ENCODE measurements around the gene B4GALT6. TPM values are rescaled to one million over a fixed set of nuclear protein-coding genes. Genes with fewer than 3 reads are reported as not detected.

B4GALT6 gene
- total RNA-seq, 4 donors from 2014 or later: 1.8 to 3.4 (median 2.2) TPM

DNA sequence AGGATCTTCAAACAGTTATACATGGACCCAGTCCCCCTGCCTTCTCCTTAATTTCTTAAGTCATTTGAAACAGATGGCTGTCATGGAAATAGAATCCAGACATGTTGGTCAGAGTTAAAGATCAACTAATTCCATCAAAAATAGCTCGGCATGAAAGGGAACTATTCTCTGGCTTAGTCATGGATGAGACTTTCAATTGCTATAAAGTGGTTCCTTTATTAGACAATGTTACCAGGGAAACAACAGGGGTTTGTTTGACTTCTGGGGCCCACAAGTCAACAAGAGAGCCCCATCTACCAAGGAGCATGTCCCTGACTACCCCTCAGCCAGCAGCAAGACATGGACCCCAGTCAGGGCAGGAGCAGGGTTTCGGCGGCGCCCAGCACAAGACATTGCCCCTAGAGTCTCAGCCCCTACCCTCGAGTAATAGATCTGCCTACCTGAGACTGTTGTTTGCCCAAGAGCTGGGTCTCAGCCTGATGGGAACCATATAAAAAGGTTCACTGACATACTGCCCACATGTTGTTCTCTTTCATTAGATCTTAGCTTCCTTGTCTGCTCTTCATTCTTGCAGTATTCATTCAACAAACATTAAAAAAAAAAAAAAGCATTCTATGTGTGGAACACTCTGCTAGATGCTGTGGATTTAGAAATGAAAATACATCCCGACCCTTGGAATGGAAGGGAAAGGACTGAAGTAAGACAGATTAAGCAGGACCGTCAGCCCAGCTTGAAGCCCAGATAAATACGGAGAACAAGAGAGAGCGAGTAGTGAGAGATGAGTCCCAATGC, 88.1 kb downstream of the B4GALT6 start:
- Histone ChIP-seq H3K27me3 (no peaks in the 10 kb centered on the region), H3K4me1 (no peaks in the 10 kb centered on the region), H3K4me3 (no peak overlapping the region), H3K9me3 (no peaks in the 10 kb centered on the region), H3K27ac (no peak overlapping the region), H3K36me3 (no peaks in the 10 kb centered on the region)
- TF ChIP-seq, protein P1, sequence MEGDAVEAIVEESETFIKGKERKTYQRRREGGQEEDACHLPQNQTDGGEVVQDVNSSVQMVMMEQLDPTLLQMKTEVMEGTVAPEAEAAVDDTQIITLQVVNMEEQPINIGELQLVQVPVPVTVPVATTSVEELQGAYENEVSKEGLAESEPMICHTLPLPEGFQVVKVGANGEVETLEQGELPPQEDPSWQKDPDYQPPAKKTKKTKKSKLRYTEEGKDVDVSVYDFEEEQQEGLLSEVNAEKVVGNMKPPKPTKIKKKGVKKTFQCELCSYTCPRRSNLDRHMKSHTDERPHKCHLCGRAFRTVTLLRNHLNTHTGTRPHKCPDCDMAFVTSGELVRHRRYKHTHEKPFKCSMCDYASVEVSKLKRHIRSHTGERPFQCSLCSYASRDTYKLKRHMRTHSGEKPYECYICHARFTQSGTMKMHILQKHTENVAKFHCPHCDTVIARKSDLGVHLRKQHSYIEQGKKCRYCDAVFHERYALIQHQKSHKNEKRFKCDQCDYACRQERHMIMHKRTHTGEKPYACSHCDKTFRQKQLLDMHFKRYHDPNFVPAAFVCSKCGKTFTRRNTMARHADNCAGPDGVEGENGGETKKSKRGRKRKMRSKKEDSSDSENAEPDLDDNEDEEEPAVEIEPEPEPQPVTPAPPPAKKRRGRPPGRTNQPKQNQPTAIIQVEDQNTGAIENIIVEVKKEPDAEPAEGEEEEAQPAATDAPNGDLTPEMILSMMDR (IDR thresholded peaks at IDR 0.05): no peak
- no peak for TF ChIP-seq POLR2AphosphoS5 (IDR thresholded peaks at IDR 0.05)
- TF ChIP-seq POLR2A (IDR thresholded peaks at IDR 0.05): no peak
- no peak for TF ChIP-seq EP300 (IDR thresholded peaks at IDR 0.05)
- 85% methylated on average over 9 of the region's 9 CpGs for WGBS
- no peak for DNase-seq (ENCODE audit: low spot score in 2 of 2)

DNA sequence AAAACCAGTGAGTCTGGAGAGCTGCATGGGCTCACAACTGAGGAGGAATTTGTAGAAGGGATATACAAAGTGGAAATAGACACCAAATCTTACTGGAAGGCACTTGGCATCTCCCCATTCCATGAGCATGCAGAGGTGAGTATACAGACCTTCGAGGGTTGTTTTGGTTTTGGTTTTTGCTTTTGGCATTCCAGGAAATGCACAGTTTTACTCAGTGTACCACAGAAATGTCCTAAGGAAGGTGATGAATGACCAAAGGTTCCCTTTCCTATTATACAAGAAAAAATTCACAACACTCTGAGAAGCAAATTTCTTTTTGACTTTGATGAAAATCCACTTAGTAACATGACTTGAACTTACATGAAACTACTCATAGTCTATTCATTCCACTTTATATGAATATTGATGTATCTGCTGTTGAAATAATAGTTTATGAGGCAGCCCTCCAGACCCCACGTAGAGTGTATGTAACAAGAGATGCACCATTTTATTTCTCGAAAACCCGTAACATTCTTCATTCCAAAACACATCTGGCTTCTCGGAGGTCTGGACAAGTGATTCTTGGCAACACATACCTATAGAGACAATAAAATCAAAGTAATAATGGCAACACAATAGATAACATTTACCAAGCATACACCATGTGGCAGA, 89.1 kb downstream of the B4GALT6 start:
- Histone ChIP-seq H3K4me3 (no peak overlapping the region), H3K27me3 (no peaks in the 10 kb centered on the region), H3K9me3 (no peaks in the 10 kb centered on the region), H3K27ac (no peak overlapping the region), H3K4me1 (peaks cover 2% of the 10 kb centered on the region), H3K36me3 (no peaks in the 10 kb centered on the region)
- TF ChIP-seq EP300 (IDR thresholded peaks at IDR 0.05) (no peak), POLR2AphosphoS5 (IDR thresholded peaks at IDR 0.05) (no peak)
- TF ChIP-seq, protein P1 (IDR thresholded peaks at IDR 0.05): no peak
- 82% methylated on average over 5 of the region's 5 CpGs for WGBS
- DNase-seq (ENCODE audit: low spot score in 2 of 2): no peak

DNA sequence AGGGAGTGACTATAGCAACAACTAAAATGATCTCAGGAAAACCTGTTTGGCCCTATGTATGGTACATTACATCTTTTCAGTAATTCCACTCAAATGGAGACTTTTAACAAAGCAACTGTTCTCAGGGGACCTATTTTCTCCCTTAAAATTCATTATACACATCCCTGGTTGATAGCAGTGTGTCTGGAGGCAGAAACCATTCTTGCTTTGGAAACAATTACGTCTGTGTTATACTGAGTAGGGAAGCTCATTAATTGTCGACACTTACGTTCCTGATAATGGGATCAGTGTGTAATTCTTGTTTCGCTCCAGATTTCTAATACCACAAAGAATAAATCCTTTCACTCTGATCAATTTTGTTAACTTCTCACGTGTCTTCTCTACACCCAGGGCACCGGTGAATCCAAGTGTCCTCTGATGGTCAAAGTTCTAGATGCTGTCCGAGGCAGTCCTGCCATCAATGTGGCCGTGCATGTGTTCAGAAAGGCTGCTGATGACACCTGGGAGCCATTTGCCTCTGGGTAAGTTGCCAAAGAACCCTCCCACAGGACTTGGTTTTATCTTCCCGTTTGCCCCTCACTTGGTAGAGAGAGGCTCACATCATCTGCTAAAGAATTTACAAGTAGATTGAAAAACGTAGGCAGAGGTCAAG, 91.7 kb downstream of the B4GALT6 start:
- Histone ChIP-seq H3K4me1 (peaks cover 2% of the 10 kb centered on the region), H3K27ac (no peak overlapping the region), H3K27me3 (no peaks in the 10 kb centered on the region), H3K4me3 (no peak overlapping the region), H3K36me3 (no peaks in the 10 kb centered on the region), H3K9me3 (no peaks in the 10 kb centered on the region)
- 65% methylated on average over 10 of the region's 10 CpGs for WGBS
- TF ChIP-seq POLR2A (IDR thresholded peaks at IDR 0.05) (no peak), POLR2AphosphoS5 (IDR thresholded peaks at IDR 0.05) (no peak), EP300 (IDR thresholded peaks at IDR 0.05) (no peak)
- TF ChIP-seq, protein P1 (IDR thresholded peaks at IDR 0.05): no peak
- DNase-seq (ENCODE audit: low spot score in 2 of 2): no peak

DNA sequence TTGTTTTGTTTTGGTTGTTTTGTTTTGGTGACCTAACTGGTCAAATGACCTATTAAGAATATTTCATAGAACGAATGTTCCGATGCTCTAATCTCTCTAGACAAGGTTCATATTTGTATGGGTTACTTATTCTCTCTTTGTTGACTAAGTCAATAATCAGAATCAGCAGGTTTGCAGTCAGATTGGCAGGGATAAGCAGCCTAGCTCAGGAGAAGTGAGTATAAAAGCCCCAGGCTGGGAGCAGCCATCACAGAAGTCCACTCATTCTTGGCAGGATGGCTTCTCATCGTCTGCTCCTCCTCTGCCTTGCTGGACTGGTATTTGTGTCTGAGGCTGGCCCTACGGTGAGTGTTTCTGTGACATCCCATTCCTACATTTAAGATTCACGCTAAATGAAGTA, 92.8 kb downstream of the B4GALT6 start, which contains the start of gene TTR:
TSS of gene TTR (plus strand) at position 250 of the 400 bp plus-strand sequence. CDS start at position 276, 26 bp downstream.
- Histone ChIP-seq H3K9me3 (no peaks in the 10 kb centered on the region), H3K27ac (no peak within 1 kb of the TSS), H3K27me3 (no peaks in the 10 kb centered on the region), H3K4me1 (peaks cover 2% of the 10 kb centered on the region), H3K36me3 (no peaks in the 10 kb centered on the region), H3K4me3 (no peak within 1 kb of the TSS)
- 65% methylated on average over 5 of the region's 5 CpGs for WGBS
- DNase-seq (ENCODE audit: low spot score in 2 of 2): no peak
- TF ChIP-seq, protein P1 (IDR thresholded peaks at IDR 0.05): no peak
- TF ChIP-seq POLR2A (IDR thresholded peaks at IDR 0.05): no peak
- no peak for TF ChIP-seq EP300 (IDR thresholded peaks at IDR 0.05)
- no peak for TF ChIP-seq POLR2AphosphoS5 (IDR thresholded peaks at IDR 0.05)

DNA sequence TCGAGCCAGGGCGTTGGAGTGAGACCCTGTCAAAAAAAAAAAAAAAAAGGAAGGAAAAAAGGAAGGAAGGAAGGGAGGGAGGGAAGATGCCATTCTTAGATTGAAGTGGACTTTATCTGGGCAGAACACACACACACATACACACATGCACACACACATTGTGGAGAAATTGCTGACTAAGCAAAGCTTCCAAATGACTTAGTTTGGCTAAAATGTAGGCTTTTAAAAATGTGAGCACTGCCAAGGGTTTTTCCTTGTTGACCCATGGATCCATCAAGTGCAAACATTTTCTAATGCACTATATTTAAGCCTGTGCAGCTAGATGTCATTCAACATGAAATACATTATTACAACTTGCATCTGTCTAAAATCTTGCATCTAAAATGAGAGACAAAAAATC, 93.3 kb downstream of the B4GALT6 start:
- no peak for DNase-seq (ENCODE audit: low spot score in 2 of 2)
- Histone ChIP-seq H3K4me1 (peaks cover 2% of the 10 kb centered on the region), H3K9me3 (no peaks in the 10 kb centered on the region), H3K36me3 (no peaks in the 10 kb centered on the region), H3K27me3 (no peaks in the 10 kb centered on the region), H3K4me3 (no peak overlapping the region), H3K27ac (no peak overlapping the region)
- TF ChIP-seq EP300 (IDR thresholded peaks at IDR 0.05) (no peak), POLR2A (IDR thresholded peaks at IDR 0.05) (no peak), POLR2AphosphoS5 (IDR thresholded peaks at IDR 0.05) (no peak)
- TF ChIP-seq, protein P1 (IDR thresholded peaks at IDR 0.05): no peak
- WGBS: 53% methylated on average over 2 of the region's 2 CpGs

All from suprapubic skin (tissue), 4 donors.